Mesenchymal stem cell (in vitro differentiated cells and primary cell): Measurements from ENCODE around the gene PTPN1.
A peak's percentile ranks its signal among the peaks of the same experiment; 100 is the strongest.
"Not testable (repeated sequence)": the region's sequence is repeated elsewhere in the genome, so short reads cannot be mapped to it uniquely, and the experiment has no call there.

ENCODE experiments used
- DNase-seq: peaks from one replicate; pipeline ENCODE4 v3.0.0-alpha.2; 2013
- H2AFZ ChIP-seq: one replicate; pipeline ENCODE4 v1.6.1; 2013; ENCODE audit warnings: low read depth, mild to moderate bottlenecking, control low read depth, inconsistent platforms, low read length, moderate library complexity
- H2AK5ac ChIP-seq: 2 replicates; pipeline ENCODE4 v1.6.1; 2013; ENCODE audit warnings: low read length, moderate library complexity, mild to moderate bottlenecking, inconsistent platforms; ENCODE audit not compliant: severe bottlenecking
- H2BK120ac ChIP-seq: one replicate; pipeline ENCODE4 v1.6.1; 2013; ENCODE audit warnings: low read depth, mild to moderate bottlenecking, inconsistent platforms, low read length, moderate library complexity
- H2BK12ac ChIP-seq, 2 experiments: one replicate each; pipeline ENCODE4 v1.6.1; 2013; ENCODE audit warnings: inconsistent platforms in 2 of 2, low read length in 2 of 2, mild to moderate bottlenecking in 2 of 2, moderate library complexity in 2 of 2, control low read depth in 1 of 2
- H2BK15ac ChIP-seq: one replicate; pipeline ENCODE4 v1.6.1; 2013; ENCODE audit warnings: mild to moderate bottlenecking, low read depth, inconsistent platforms; ENCODE audit not compliant: poor library complexity, severe bottlenecking
- H2BK5ac ChIP-seq: 2 replicates; pipeline ENCODE4 v1.6.1; 2013; ENCODE audit warnings: low read depth, mild to moderate bottlenecking, low read length, control low read depth, inconsistent platforms; ENCODE audit not compliant: poor library complexity, severe bottlenecking
- H3K14ac ChIP-seq, 2 experiments: one replicate each; pipeline ENCODE4 v1.6.1; 2013; ENCODE audit warnings: inconsistent platforms in 2 of 2, low read length in 2 of 2, control low read depth in 1 of 2, mild to moderate bottlenecking in 1 of 2, moderate library complexity in 1 of 2
- H3K18ac ChIP-seq, 2 experiments: one replicate each; pipeline ENCODE4 v1.6.1; 2013; ENCODE audit warnings: inconsistent platforms in 2 of 2, low read length in 2 of 2, control low read depth in 1 of 2, low read depth in 1 of 2, mild to moderate bottlenecking in 1 of 2
- H3K23ac ChIP-seq, 2 experiments: one replicate each; pipeline ENCODE4 v1.6.1; 2013; ENCODE audit warnings: inconsistent platforms in 2 of 2, low read length in 2 of 2, mild to moderate bottlenecking in 2 of 2, moderate library complexity in 2 of 2, control low read depth in 1 of 2
- H3K27ac ChIP-seq: 2 replicates; pipeline ENCODE4 v1.5.1; 2013; ENCODE audit warnings: mild to moderate bottlenecking, moderate library complexity, low read length, control low read depth, inconsistent platforms; ENCODE audit not compliant: poor library complexity, severe bottlenecking
- H3K27me3 ChIP-seq, 2 experiments: 2 replicates each; pipeline versions ENCODE4 v1.6.1 to v1.7.0; 2013; ENCODE audit warnings: low read length in 2 of 2, mild to moderate bottlenecking in 2 of 2, moderate library complexity in 2 of 2, control low read depth in 1 of 2, inconsistent platforms in 1 of 2; ENCODE audit not compliant: control insufficient read depth in 1 of 2, insufficient read depth in 1 of 2
- H3K36me3 ChIP-seq, 2 experiments: 2 replicates each; pipeline versions ENCODE4 v1.6.1 to v1.7.0; 2013; ENCODE audit warnings: low read length in 2 of 2, control low read depth in 1 of 2, inconsistent platforms in 1 of 2, low read depth in 1 of 2, mild to moderate bottlenecking in 1 of 2; ENCODE audit not compliant: insufficient read depth in 2 of 2, control insufficient read depth in 1 of 2
- H3K4ac ChIP-seq, 2 experiments: one replicate each; pipeline ENCODE4 v1.6.1; 2013; ENCODE audit warnings: inconsistent platforms in 2 of 2, low read length in 2 of 2, mild to moderate bottlenecking in 2 of 2, moderate library complexity in 2 of 2, control low read depth in 1 of 2, low read depth in 1 of 2
- H3K4me1 ChIP-seq: 2 replicates; pipeline ENCODE4 v1.6.1; 2013; ENCODE audit warnings: low read depth, low read length, control low read depth; ENCODE audit not compliant: control insufficient read depth, insufficient read depth
- H3K4me2 ChIP-seq: 2 replicates; pipeline ENCODE4 v1.6.1; 2013; ENCODE audit warnings: low read length, mild to moderate bottlenecking, inconsistent platforms; ENCODE audit not compliant: poor library complexity, severe bottlenecking
- H3K4me3 ChIP-seq, 2 experiments: 2 replicates each; pipeline versions ENCODE4 v1.5.1 to v1.7.0; 2013; ENCODE audit warnings: low read length in 2 of 2, mild to moderate bottlenecking in 2 of 2, control low read depth in 1 of 2, low read depth in 1 of 2; ENCODE audit not compliant: insufficient read depth in 1 of 2
- H3K79me1 ChIP-seq: replicated peaks from 2 replicates; pipeline ENCODE4 v1.6.1; 2013; ENCODE audit warnings: mild to moderate bottlenecking, control low read depth, low read length, inconsistent platforms; ENCODE audit not compliant: poor library complexity, severe bottlenecking
- H3K9ac ChIP-seq: 2 replicates; pipeline ENCODE4 v1.7.0; 2013; ENCODE audit warnings: mild to moderate bottlenecking, low read length, moderate library complexity
- H3K9me3 ChIP-seq: 2 replicates; pipeline ENCODE4 v1.7.0; 2013; ENCODE audit warnings: mild to moderate bottlenecking, low read length; ENCODE audit not compliant: control insufficient read depth
- H4K8ac ChIP-seq: one replicate; pipeline ENCODE4 v1.6.1; 2013; ENCODE audit warnings: inconsistent platforms, mild to moderate bottlenecking, low read length, moderate library complexity
- H4K91ac ChIP-seq: one replicate; pipeline ENCODE4 v1.6.1; 2013; ENCODE audit warnings: mild to moderate bottlenecking, low read length, inconsistent platforms
- WGBS: methylation state at CpG from one replicate; pipeline ENCODE4 v1.1.7; 2013; ENCODE audit warnings: mixed read lengths; 5-methylcytosine and 5-hydroxymethylcytosine counted together

The PTPN1 gene

GRCh38 chr20:50620459-50620858, 110.3 kb downstream of the PTPN1 start:
- Histone ChIP-seq H3K9me3 (peaks cover 12% of the 10 kb centered on the region), H3K36me3 (peaks cover 39 to 79% of the 10 kb centered on the region in 2 experiments), H3K4me1 (peaks cover 17% of the 10 kb centered on the region)
- H3K27ac ChIP-seq, H3K14ac ChIP-seq, H3K27me3 ChIP-seq, H2AFZ ChIP-seq, H3K79me1 ChIP-seq, H4K8ac ChIP-seq, H2BK12ac ChIP-seq, H2BK15ac ChIP-seq, DNase-seq, H3K23ac ChIP-seq, H3K9ac ChIP-seq, H2BK5ac ChIP-seq, H2BK120ac ChIP-seq, H3K4me3 ChIP-seq, H3K4me2 ChIP-seq, H4K91ac ChIP-seq, H3K4ac ChIP-seq, H2AK5ac ChIP-seq, H3K18ac ChIP-seq: not testable (repeated sequence)
- WGBS, result 99% methylated on average over 8 of the region's 9 CpGs

GRCh38 chr20:50621068-50621665, 111.0 kb downstream of the PTPN1 start:
- WGBS, result 97% methylated on average over 3 of the region's 4 CpGs
- Histone ChIP-seq H3K4me2 (no peak overlapping the region), H2AFZ (no peak overlapping the region), H2BK5ac (no peak overlapping the region), H3K79me1 (peaks cover 2% of the 10 kb centered on the region), H2BK15ac (no peak overlapping the region), H2BK120ac (no peak overlapping the region), H3K4me3 (peak overlapping the region in 1 of 2 experiments; percentile 44), H3K36me3 (peaks cover 32 to 72% of the 10 kb centered on the region in 2 experiments), H3K23ac (no peak overlapping the region), H3K4me1 (peaks cover 23% of the 10 kb centered on the region), H3K9ac (no peak overlapping the region), H4K8ac (no peak overlapping the region), H4K91ac (no peak overlapping the region), H2BK12ac (no peak overlapping the region), H3K9me3 (peaks cover 12% of the 10 kb centered on the region), H3K27me3 (no peaks in the 10 kb centered on the region), H3K27ac (no peak overlapping the region), H2AK5ac (no peak overlapping the region), H3K14ac (no peak overlapping the region), H3K4ac (no peak overlapping the region), H3K18ac (no peak overlapping the region)
- no peak for DNase-seq

GRCh38 chr20:50624351-50625016, 114.3 kb downstream of the PTPN1 start:
- peaks cover 9% of the 10 kb centered on the region for H3K79me1 ChIP-seq
- H3K36me3 ChIP-seq, result peaks cover 28 to 64% of the 10 kb centered on the region in 2 experiments
- no peak overlapping the region for H3K4me3 ChIP-seq
- WGBS, result 91% methylated on average over 18 of the region's 18 CpGs
- DNase-seq, result no peak
- no peak overlapping the region for H2AK5ac ChIP-seq
- H3K4ac ChIP-seq, result no peak overlapping the region
- no peak overlapping the region for H2AFZ ChIP-seq
- no peak overlapping the region for H4K91ac ChIP-seq
- H2BK120ac ChIP-seq, result no peak overlapping the region
- no peak overlapping the region for H2BK15ac ChIP-seq
- H3K27ac ChIP-seq, result peak overlapping the region; percentile 5
- H3K9ac ChIP-seq, result no peak overlapping the region
- no peak overlapping the region for H3K14ac ChIP-seq
- peaks cover 38% of the 10 kb centered on the region for H3K4me1 ChIP-seq
- no peak overlapping the region for H3K18ac ChIP-seq
- no peak overlapping the region for H4K8ac ChIP-seq
- peaks cover 12% of the 10 kb centered on the region for H3K9me3 ChIP-seq
- H3K23ac ChIP-seq, result no peak overlapping the region
- no peak overlapping the region for H3K4me2 ChIP-seq
- no peak overlapping the region for H2BK5ac ChIP-seq
- no peak overlapping the region for H2BK12ac ChIP-seq
- H3K27me3 ChIP-seq, result no peaks in the 10 kb centered on the region

GRCh38 chr20:50625986-50626677, 115.9 kb downstream of the PTPN1 start:
- Histone ChIP-seq H3K36me3 (peaks cover 23 to 52% of the 10 kb centered on the region in 2 experiments), H3K4me2 (no peak overlapping the region), H3K14ac (no peak overlapping the region), H3K18ac (peak overlapping the region; percentile 68 to 73), H3K4me3 (peak overlapping the region in 1 of 2 experiments; percentile 6), H3K4ac (peak overlapping the region in 1 of 2 experiments; percentile 79), H3K27ac (no peak overlapping the region), H3K9ac (peak overlapping the region; percentile 59), H4K91ac (peak overlapping the region; percentile 71), H3K23ac (no peak overlapping the region), H2AK5ac (peak overlapping the region; percentile 89), H4K8ac (peak overlapping the region; percentile 81), H2BK12ac (peak overlapping the region; percentile 53 to 85), H2BK15ac (peak overlapping the region; percentile 55), H2AFZ (no peak overlapping the region), H3K79me1 (peaks cover 9% of the 10 kb centered on the region), H2BK120ac (peak overlapping the region; percentile 45), H3K27me3 (no peaks in the 10 kb centered on the region), H2BK5ac (no peak overlapping the region), H3K4me1 (peaks cover 37% of the 10 kb centered on the region), H3K9me3 (peaks cover 6% of the 10 kb centered on the region)
- WGBS, result 39% methylated on average over 15 of the region's 15 CpGs
- DNase-seq, result peak; percentile 54
